SKM-1 (cell line): ENCODE measurements around the gene CXCR3.
"Not testable (repeated sequence)": the region's sequence is repeated elsewhere in the genome, so short reads cannot be mapped to it uniquely, and the experiment has no call there.

Source experiments
- DNase-seq: peaks from one replicate; lab custom pipeline; 2025; ENCODE audit not compliant: unreplicated experiment; lab: John Stamatoyannopoulos, UW

Gene CXCR3

GRCh38 chrX:71611736-71612135 lies 6.6 kb downstream of the CXCR3 start:
- DNase-seq = not testable (repeated sequence)

- DNase-seq = no peak
Observed at GRCh38 chrX:71609095-71609750, 9.1 kb downstream of the CXCR3 start.

- no peak for DNase-seq
Observed at GRCh38 chrX:71607488-71607887, 10.8 kb downstream of the CXCR3 start.

GRCh38 chrX:71606536-71607216 lies 11.6 kb downstream of the CXCR3 start:
- no peak for DNase-seq

- DNase-seq = no peak
Observed at GRCh38 chrX:71604796-71605568, 13.3 kb downstream of the CXCR3 start.

GRCh38 chrX:71604141-71604540 lies 14.2 kb downstream of the CXCR3 start:
- DNase-seq = no peak

GRCh38 chrX:71603618-71604017 lies 14.7 kb downstream of the CXCR3 start:
- DNase-seq = no peak

- DNase-seq = no peak
Observed at GRCh38 chrX:71599965-71600364, 18.3 kb downstream of the CXCR3 start.

GRCh38 chrX:71593210-71593609 lies 25.1 kb downstream of the CXCR3 start:
- DNase-seq = not testable (repeated sequence)

GRCh38 chrX:71586929-71587328 lies 31.4 kb downstream of the CXCR3 start:
- no peak for DNase-seq

GRCh38 chrX:71581210-71581609 lies 37.1 kb downstream of the CXCR3 start:
- DNase-seq = no peak

GRCh38 chrX:71579990-71580380 lies 38.3 kb downstream of the CXCR3 start:
- no peak for DNase-seq

- DNase-seq = no peak
Observed at GRCh38 chrX:71579136-71579989, 38.9 kb downstream of the CXCR3 start.

GRCh38 chrX:71578253-71579135 lies 39.8 kb downstream of the CXCR3 start, which contains the start of gene GCNA:
Gene GCNA (plus strand): TSS chrX:71578437. CDS start chrX:71580822, 2,385 bp downstream.
- no peak for DNase-seq

GRCh38 chrX:71577682-71578081 lies 40.6 kb downstream of the CXCR3 start:
- DNase-seq = no peak

- no peak for DNase-seq
Observed at GRCh38 chrX:71573590-71573989, 44.7 kb downstream of the CXCR3 start.

GRCh38 chrX:71571390-71571789 lies 46.9 kb downstream of the CXCR3 start:
- not testable (repeated sequence) for DNase-seq
